Esophagus muscularis mucosa (tissue), 4 donors: ENCODE results near the gene DSCAML1.

Experiments
- CTCF ChIP-seq, 3 experiments: fragments of 200-600 bp in 2 of 3; fragments of 450-650 bp in 1 of 3; sonication (generic) in 2 of 3; IDR thresholded peaks; one replicate each; pipeline ENCODE4 v1.5.1; 2017 to 2019; ENCODE audit warnings: antibody characterized with exemption in 3 of 3, mild to moderate bottlenecking in 2 of 3, moderate library complexity in 1 of 3
- EP300 ChIP-seq: sonication (generic); formaldehyde crosslinking; IDR thresholded peaks from one replicate; pipeline ENCODE4 v1.6.1; 2017; ENCODE audit warnings: antibody characterized with exemption
- POLR2A ChIP-seq: fragments of 450-650 bp; IDR thresholded peaks from one replicate; pipeline ENCODE4 v1.6.1; 2017; ENCODE audit warnings: antibody characterized with exemption, moderate library complexity, mild to moderate bottlenecking, low read depth

GRCh38 chr11:117725048-117725734 is 71.8 kb downstream of the DSCAML1 start:
- TF ChIP-seq POLR2A: no peak
- no peak for TF ChIP-seq CTCF (IDR thresholded peaks at IDR 0.05)
- no peak for TF ChIP-seq EP300
